ENCODE measurements around the gene PNPT1.
"Not testable (repeated sequence)": the region's sequence is repeated elsewhere in the genome, so short reads cannot be mapped to it uniquely, and the experiment has no call there.

The PNPT1 gene

DNA sequence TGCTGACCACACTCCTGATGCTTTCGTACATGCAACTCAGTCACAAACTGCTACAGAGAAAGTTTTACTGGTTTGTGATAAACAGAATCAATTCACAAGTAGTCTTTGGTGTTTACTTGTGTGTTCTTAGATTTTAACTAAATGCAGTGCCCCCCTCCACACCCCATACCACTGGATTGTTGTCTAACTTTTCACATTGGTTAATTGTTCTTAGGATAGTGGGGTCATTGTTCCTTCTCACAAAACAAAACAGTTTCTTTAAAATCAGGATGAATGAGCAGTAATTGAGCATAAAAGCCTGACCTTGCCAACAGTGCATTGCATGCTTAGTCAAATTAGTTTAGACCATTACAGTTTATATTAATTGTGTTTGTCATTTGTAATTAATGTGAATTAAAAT, 14.1 kb upstream of the PNPT1 start:
- H3K27ac ChIP-seq (ENCODE audit: poor library complexity, severe bottlenecking) = no peak overlapping the region
- H3K27me3 ChIP-seq (ENCODE audit: insufficient read depth, poor library complexity, severe bottlenecking) = no peaks in the 10 kb centered on the region
- DNase-seq (ENCODE audit: low spot score) (no peak), ATAC-seq (ENCODE audit: low read depth) (no peak)
- no peaks in the 10 kb centered on the region for H3K9me3 ChIP-seq (ENCODE audit: severe bottlenecking)
- no peak overlapping the region for H3K4me3 ChIP-seq (ENCODE audit: severe bottlenecking)
- no peak for TF ChIP-seq CTCF (IDR thresholded peaks at IDR 0.05; ENCODE audit: poor library complexity, severe bottlenecking)
- no peaks in the 10 kb centered on the region for H3K36me3 ChIP-seq (ENCODE audit: low read depth)
- H3K4me1 ChIP-seq (ENCODE audit: insufficient read depth, poor library complexity, severe bottlenecking) = no peaks in the 10 kb centered on the region

DNA sequence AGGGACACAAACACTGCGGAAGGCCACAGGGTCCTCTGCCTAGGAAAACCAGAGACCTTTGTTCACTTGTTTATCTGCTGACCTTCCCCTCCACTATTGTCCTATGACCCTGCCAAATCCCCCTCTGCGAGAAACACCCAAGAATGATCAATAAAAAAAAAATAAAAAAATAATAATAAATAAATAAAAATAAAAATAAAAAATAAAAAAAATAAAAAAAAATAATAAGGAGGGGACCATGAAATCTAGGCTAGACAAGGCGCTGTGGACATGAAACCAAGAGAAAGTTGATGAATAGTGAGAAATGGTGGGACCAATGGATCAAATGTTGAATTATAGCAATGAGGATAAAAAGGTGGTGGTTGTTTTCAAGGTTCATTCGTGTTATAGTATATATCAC, 12.6 kb upstream of the PNPT1 start:
- not testable (repeated sequence) for H3K36me3 ChIP-seq (ENCODE audit: low read depth); ATAC-seq (ENCODE audit: low read depth); H3K27me3 ChIP-seq (ENCODE audit: insufficient read depth, poor library complexity, severe bottlenecking); H3K9me3 ChIP-seq (ENCODE audit: severe bottlenecking); H3K4me3 ChIP-seq (ENCODE audit: severe bottlenecking); H3K27ac ChIP-seq (ENCODE audit: poor library complexity, severe bottlenecking); H3K4me1 ChIP-seq (ENCODE audit: insufficient read depth, poor library complexity, severe bottlenecking); DNase-seq (ENCODE audit: low spot score)

GRCh38 chr2:55705027-55705653, 11.5 kb upstream of the PNPT1 start:
- Histone ChIP-seq H3K4me3 (ENCODE audit: severe bottlenecking) (no peak overlapping the region), H3K4me1 (ENCODE audit: insufficient read depth, poor library complexity, severe bottlenecking) (no peaks in the 10 kb centered on the region), H3K27ac (ENCODE audit: poor library complexity, severe bottlenecking) (no peak overlapping the region), H3K9me3 (ENCODE audit: severe bottlenecking) (no peaks in the 10 kb centered on the region), H3K27me3 (ENCODE audit: insufficient read depth, poor library complexity, severe bottlenecking) (no peaks in the 10 kb centered on the region), H3K36me3 (ENCODE audit: low read depth) (no peaks in the 10 kb centered on the region)
- no peak for TF ChIP-seq CTCF (IDR thresholded peaks at IDR 0.05; ENCODE audit: poor library complexity, severe bottlenecking)
- no peak for ATAC-seq (ENCODE audit: low read depth)
- no peak for DNase-seq (ENCODE audit: low spot score)

GRCh38 chr2:55703350-55703749, 9.7 kb upstream of the PNPT1 start:
- Histone ChIP-seq H3K27ac (ENCODE audit: poor library complexity, severe bottlenecking) (no peak overlapping the region), H3K4me1 (ENCODE audit: insufficient read depth, poor library complexity, severe bottlenecking) (no peaks in the 10 kb centered on the region), H3K36me3 (ENCODE audit: low read depth) (no peaks in the 10 kb centered on the region), H3K4me3 (ENCODE audit: severe bottlenecking) (no peak overlapping the region), H3K27me3 (ENCODE audit: insufficient read depth, poor library complexity, severe bottlenecking) (no peaks in the 10 kb centered on the region), H3K9me3 (ENCODE audit: severe bottlenecking) (no peaks in the 10 kb centered on the region)
- no peak for TF ChIP-seq CTCF (IDR thresholded peaks at IDR 0.05; ENCODE audit: poor library complexity, severe bottlenecking)
- ATAC-seq (ENCODE audit: low read depth) (no peak), DNase-seq (ENCODE audit: low spot score) (no peak)

DNA sequence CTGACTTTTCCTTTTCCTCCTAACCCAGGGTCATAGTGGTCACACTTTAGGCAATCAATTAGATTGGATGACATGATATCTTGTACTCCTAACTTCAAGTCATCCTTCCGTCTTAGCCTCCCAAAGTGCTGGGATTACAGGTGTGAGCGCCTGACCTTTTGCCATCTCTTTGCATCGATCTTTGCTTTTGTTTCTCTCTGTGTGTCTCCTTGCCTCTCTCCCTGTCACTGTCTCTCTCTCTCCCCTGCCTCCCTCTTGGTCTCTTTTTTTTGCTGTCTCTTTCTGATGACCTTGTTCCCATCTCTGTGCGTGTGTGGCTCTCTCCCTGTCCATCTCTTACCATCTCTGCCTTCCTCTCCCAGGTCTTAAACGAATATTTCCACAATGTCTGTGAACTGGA, 904 bp downstream of the PNPT1 start:
- not testable (repeated sequence) for H3K4me1 ChIP-seq (ENCODE audit: insufficient read depth, poor library complexity, severe bottlenecking); ATAC-seq (ENCODE audit: low read depth); DNase-seq (ENCODE audit: low spot score); H3K27me3 ChIP-seq (ENCODE audit: insufficient read depth, poor library complexity, severe bottlenecking); H3K9me3 ChIP-seq (ENCODE audit: severe bottlenecking)
- H3K4me3 ChIP-seq (ENCODE audit: severe bottlenecking) = peak overlapping the region; percentile 89
- peaks cover 26% of the 10 kb centered on the region for H3K36me3 ChIP-seq (ENCODE audit: low read depth)
- H3K27ac ChIP-seq (ENCODE audit: poor library complexity, severe bottlenecking) = peak overlapping the region; percentile 36

GRCh38 chr2:55672630-55673029, 21.0 kb downstream of the PNPT1 start:
- DNase-seq (ENCODE audit: low spot score) (no peak), ATAC-seq (ENCODE audit: low read depth) (no peak)
- Histone ChIP-seq H3K4me3 (ENCODE audit: severe bottlenecking) (no peak overlapping the region), H3K9me3 (ENCODE audit: severe bottlenecking) (no peaks in the 10 kb centered on the region), H3K36me3 (ENCODE audit: low read depth) (peaks cover 82% of the 10 kb centered on the region), H3K27ac (ENCODE audit: poor library complexity, severe bottlenecking) (no peak overlapping the region), H3K27me3 (ENCODE audit: insufficient read depth, poor library complexity, severe bottlenecking) (no peaks in the 10 kb centered on the region), H3K4me1 (ENCODE audit: insufficient read depth, poor library complexity, severe bottlenecking) (no peaks in the 10 kb centered on the region)
- TF ChIP-seq CTCF (IDR thresholded peaks at IDR 0.05; ENCODE audit: poor library complexity, severe bottlenecking) = no peak
